Natural killer cell (primary cell): Measurements from ENCODE around the gene MKRN2. TPM values are rescaled to one million over a fixed set of nuclear protein-coding genes. Genes with fewer than 3 reads are reported as not detected.

Source experiments
- ATAC-seq, 3 donors: fragments of 150-1000 bp in 2 of 3; fragments of 200-7000 bp in 1 of 3; cut with Tn5 transposase; 1 replicate in 1 of 3; 2 replicates in 2 of 3; pipeline ENCODE4 v1.10.0; 2021; ENCODE audit warnings: mild to moderate bottlenecking in 2 of 3, moderate library complexity in 2 of 3
- DNase-seq, 2 donors: peaks; one replicate each; pipeline versions ENCODE4 v3.0.0 to v3.0.0-alpha.2; 2013 to 2021; ENCODE audit warnings: mixed read lengths in 1 of 2
- H3K27ac ChIP-seq: one replicate; pipeline ENCODE4 v1.5.1; 2013; ENCODE audit warnings: mild to moderate bottlenecking, low read length
- H3K27me3 ChIP-seq: one replicate; pipeline ENCODE4 v1.6.1; 2013; ENCODE audit warnings: low read length; ENCODE audit not compliant: control insufficient read depth, insufficient read depth
- H3K36me3 ChIP-seq: one replicate; pipeline ENCODE4 v1.6.1; 2013; ENCODE audit warnings: low read length; ENCODE audit not compliant: control insufficient read depth, insufficient read depth
- H3K4me1 ChIP-seq: one replicate; pipeline ENCODE4 v1.6.1; 2013; ENCODE audit warnings: low read length; ENCODE audit not compliant: control insufficient read depth, insufficient read depth
- H3K4me3 ChIP-seq: one replicate; pipeline ENCODE4 v1.5.1; 2013; ENCODE audit warnings: low read length
- H3K9me3 ChIP-seq: one replicate; pipeline ENCODE4 v1.6.1; 2013; ENCODE audit warnings: low read length; ENCODE audit not compliant: control insufficient read depth, insufficient read depth
- H3K27ac Mint-ChIP-seq, 2 donors: one replicate each; pipeline ENCODE4 v1.8.0; 2022; ENCODE audit warnings: mild to moderate bottlenecking in 2 of 2, mixed read lengths in 2 of 2, moderate library complexity in 1 of 2
- H3K27me3 Mint-ChIP-seq, 2 donors: one replicate each; pipeline ENCODE4 v1.8.0; 2022; ENCODE audit warnings: low read depth in 2 of 2, mixed read lengths in 2 of 2
- H3K36me3 Mint-ChIP-seq: one replicate; pipeline ENCODE4 v1.8.0; 2022; ENCODE audit warnings: mixed read lengths
- H3K4me1 Mint-ChIP-seq, 2 donors: one replicate each; pipeline ENCODE4 v1.8.0; 2022; ENCODE audit warnings: mixed read lengths in 2 of 2
- H3K4me3 Mint-ChIP-seq: one replicate; pipeline ENCODE4 v1.8.0; 2022; ENCODE audit warnings: mild to moderate bottlenecking, moderate library complexity, mixed read lengths
- H3K9me3 Mint-ChIP-seq, 2 donors: one replicate each; pipeline ENCODE4 v1.8.0; 2022; ENCODE audit warnings: mixed read lengths in 2 of 2
- WGBS: methylation state at CpG from one replicate; pipeline ENCODE4 v1.1.7; 2013; ENCODE audit warnings: missing lambda C conversion rate; ENCODE audit not compliant: insufficient coverage; 5-methylcytosine and 5-hydroxymethylcytosine counted together
- intact Hi-C: fragments of 100-400 bp; cut with micrococcal nuclease; formaldehyde crosslinking; loops from one replicate; pipeline ENCODE4 v1.14.2; 2022
- total RNA-seq, 4 donors: library from RNA; stranded (reverse); fragments of 120-200 nt in 1 of 4; gene quantifications; one replicate each; pipeline versions ENCODE4 v1.2.3 to v1.2.4, GENCODE V29; 2013 to 2022
- TF ChIP-seq, protein P1 (sequence below): fragments of 200-600 bp; IDR thresholded peaks from one replicate; pipeline ENCODE4 v1.8.0; 2022; ENCODE audit warnings: antibody characterized with exemption

MKRN2 gene
- total RNA-seq, 3 donors from 2014 or later (not counting 1 experiment from before 2014, with no cell fraction given) = 23.9 to 31.7 (median 29.4) TPM

DNA sequence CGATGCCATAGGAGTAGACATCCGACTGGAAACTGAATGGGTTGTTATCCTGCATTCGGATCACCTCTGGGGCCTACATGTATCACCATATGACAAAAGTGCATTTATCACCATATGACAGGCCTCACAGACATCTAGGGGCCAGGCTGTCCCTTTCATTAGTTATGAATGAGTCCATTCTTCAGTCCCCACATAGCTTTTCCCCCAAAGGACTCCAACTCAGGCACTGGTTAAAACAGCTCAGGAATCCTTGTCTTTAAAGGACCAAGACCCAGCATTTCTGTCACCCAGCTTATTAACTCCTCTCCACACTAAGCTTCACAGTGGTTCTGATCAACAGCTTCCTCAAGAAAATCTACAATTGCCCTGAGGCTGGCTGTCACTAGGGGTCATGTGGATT is 28.3 kb downstream of the MKRN2 start:
- TF ChIP-seq, protein P1, sequence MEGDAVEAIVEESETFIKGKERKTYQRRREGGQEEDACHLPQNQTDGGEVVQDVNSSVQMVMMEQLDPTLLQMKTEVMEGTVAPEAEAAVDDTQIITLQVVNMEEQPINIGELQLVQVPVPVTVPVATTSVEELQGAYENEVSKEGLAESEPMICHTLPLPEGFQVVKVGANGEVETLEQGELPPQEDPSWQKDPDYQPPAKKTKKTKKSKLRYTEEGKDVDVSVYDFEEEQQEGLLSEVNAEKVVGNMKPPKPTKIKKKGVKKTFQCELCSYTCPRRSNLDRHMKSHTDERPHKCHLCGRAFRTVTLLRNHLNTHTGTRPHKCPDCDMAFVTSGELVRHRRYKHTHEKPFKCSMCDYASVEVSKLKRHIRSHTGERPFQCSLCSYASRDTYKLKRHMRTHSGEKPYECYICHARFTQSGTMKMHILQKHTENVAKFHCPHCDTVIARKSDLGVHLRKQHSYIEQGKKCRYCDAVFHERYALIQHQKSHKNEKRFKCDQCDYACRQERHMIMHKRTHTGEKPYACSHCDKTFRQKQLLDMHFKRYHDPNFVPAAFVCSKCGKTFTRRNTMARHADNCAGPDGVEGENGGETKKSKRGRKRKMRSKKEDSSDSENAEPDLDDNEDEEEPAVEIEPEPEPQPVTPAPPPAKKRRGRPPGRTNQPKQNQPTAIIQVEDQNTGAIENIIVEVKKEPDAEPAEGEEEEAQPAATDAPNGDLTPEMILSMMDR = no peak
- no peak for ATAC-seq
- Histone ChIP-seq H3K4me1 (no peaks in the 10 kb centered on the region), H3K36me3 (peaks cover 81% of the 10 kb centered on the region), H3K27me3 (no peaks in the 10 kb centered on the region), H3K4me3 (no peak overlapping the region), H3K9me3 (no peaks in the 10 kb centered on the region), H3K27ac (no peak overlapping the region)
- H3K27me3 Mint-ChIP-seq = no peaks in the 10 kb centered on the region
- H3K9me3 Mint-ChIP-seq = no peaks in the 10 kb centered on the region
- no peaks in the 10 kb centered on the region for H3K4me1 Mint-ChIP-seq
- intact Hi-C loops = no loop called here
- 100% methylated on average over 3 of the region's 3 CpGs for WGBS
- H3K4me3 Mint-ChIP-seq = no peak overlapping the region
- H3K36me3 Mint-ChIP-seq = no peaks in the 10 kb centered on the region
- peak overlapping the region; percentile 6 to 52 for H3K27ac Mint-ChIP-seq
- DNase-seq = no peak

DNA sequence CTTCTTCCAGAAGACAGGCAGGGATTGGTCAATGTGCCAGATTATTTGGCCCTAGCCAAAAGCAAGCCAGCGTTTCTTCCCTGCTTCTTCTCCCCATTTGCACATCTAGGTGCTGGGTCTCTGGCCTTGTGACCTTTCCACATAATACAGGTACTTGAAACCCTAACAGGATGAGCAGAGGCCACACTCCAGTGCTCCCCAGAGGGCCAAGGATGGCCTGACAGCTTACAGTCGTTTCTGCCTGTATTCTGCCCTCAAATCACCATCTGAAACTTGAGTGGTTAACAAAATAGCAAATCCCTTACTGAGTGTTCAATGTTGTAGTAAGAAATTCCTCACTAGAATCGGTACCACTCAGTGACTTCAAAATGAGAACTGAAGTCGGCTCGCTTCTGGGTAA is 29.1 kb downstream of the MKRN2 start:
- Histone ChIP-seq H3K36me3 (peaks cover 83% of the 10 kb centered on the region), H3K27ac (no peak overlapping the region), H3K27me3 (no peaks in the 10 kb centered on the region), H3K9me3 (no peaks in the 10 kb centered on the region), H3K4me3 (no peak overlapping the region), H3K4me1 (no peaks in the 10 kb centered on the region)
- no peak for DNase-seq
- TF ChIP-seq, protein P1 = no peak
- H3K9me3 Mint-ChIP-seq = no peaks in the 10 kb centered on the region
- H3K36me3 Mint-ChIP-seq = no peaks in the 10 kb centered on the region
- intact Hi-C loops = no loop called here
- WGBS = 85% methylated on average over 5 of the region's 5 CpGs
- no peaks in the 10 kb centered on the region for H3K4me1 Mint-ChIP-seq
- H3K27me3 Mint-ChIP-seq = no peaks in the 10 kb centered on the region
- no peak for ATAC-seq
- no peak overlapping the region for H3K4me3 Mint-ChIP-seq
- peak overlapping the region; percentile 52 to 62 for H3K27ac Mint-ChIP-seq

DNA sequence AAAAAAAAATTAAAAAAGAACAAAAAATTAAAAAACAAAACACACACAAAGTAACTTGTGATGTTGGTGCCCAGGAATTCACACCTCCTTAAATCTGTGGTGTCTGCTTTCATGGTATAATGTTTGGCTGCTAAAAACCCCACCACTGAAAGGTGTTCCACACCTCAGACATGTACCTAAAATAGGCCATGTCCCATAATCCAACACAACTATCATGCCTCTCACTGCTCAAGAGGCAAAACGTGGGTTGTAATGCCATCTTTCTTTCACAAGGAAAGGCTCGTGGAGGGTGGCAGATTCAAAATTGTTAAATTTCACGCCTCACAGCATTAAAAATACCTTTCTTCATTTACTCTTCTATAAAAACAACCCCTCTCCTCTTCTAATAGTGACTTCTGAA is 29.5 kb downstream of the MKRN2 start:
- WGBS = 72% methylated on average over 3 of the region's 3 CpGs

More for the DNA sequence above, 29.5 kb downstream of the MKRN2 start:
- H3K27ac ChIP-seq = no peak overlapping the region
- Mint-ChIP-seq H3K9me3 (no peaks in the 10 kb centered on the region), H3K27ac (peak overlapping the region; percentile 52 to 62), H3K4me1 (no peaks in the 10 kb centered on the region), H3K4me3 (no peak overlapping the region), H3K36me3 (no peaks in the 10 kb centered on the region), H3K27me3 (no peaks in the 10 kb centered on the region)
- no peaks in the 10 kb centered on the region for H3K9me3 ChIP-seq
- TF ChIP-seq, protein P1 = no peak
- no peaks in the 10 kb centered on the region for H3K27me3 ChIP-seq
- peaks cover 83% of the 10 kb centered on the region for H3K36me3 ChIP-seq
- peak in 1 of 3 donors; percentile 18 for ATAC-seq
- intact Hi-C loops = no loop called here
- H3K4me3 ChIP-seq = no peak overlapping the region
- no peak for DNase-seq
- no peaks in the 10 kb centered on the region for H3K4me1 ChIP-seq
